ENCODE data around the gene MBNL3.
"Not testable (repeated sequence)": the region's sequence is repeated elsewhere in the genome, so short reads cannot be mapped to it uniquely, and the experiment has no call there.

The MBNL3 gene

GRCh38 chrX:132480581-132481203 is 8.1 kb downstream of the MBNL3 start:
- in situ Hi-C loops (cut with MboI; ENCODE audit: low sequenced_read_pairs), result no loop called here

GRCh38 chrX:132474544-132475248 is 14.1 kb downstream of the MBNL3 start:
- in situ Hi-C loops (cut with MboI; ENCODE audit: low sequenced_read_pairs), result no loop called here

GRCh38 chrX:132472397-132472796 is 16.4 kb downstream of the MBNL3 start:
- in situ Hi-C loops (cut with MboI; ENCODE audit: low sequenced_read_pairs), result no loop called here

GRCh38 chrX:132470831-132471230 is 18.0 kb downstream of the MBNL3 start:
- in situ Hi-C loops (cut with MboI; ENCODE audit: low sequenced_read_pairs), result no loop called here

- in situ Hi-C loops (cut with MboI; ENCODE audit: low sequenced_read_pairs), result no loop called here
Observed at GRCh38 chrX:132470179-132470578, 18.7 kb downstream of the MBNL3 start.

GRCh38 chrX:132468454-132468853 is 20.4 kb downstream of the MBNL3 start:
- in situ Hi-C loops (cut with MboI; ENCODE audit: low sequenced_read_pairs), result no loop called here

GRCh38 chrX:132467989-132468388 is 20.8 kb downstream of the MBNL3 start:
- in situ Hi-C loops (cut with MboI; ENCODE audit: low sequenced_read_pairs), result no loop called here

GRCh38 chrX:132467026-132467425 is 21.8 kb downstream of the MBNL3 start:
- in situ Hi-C loops (cut with MboI; ENCODE audit: low sequenced_read_pairs), result no loop called here

- in situ Hi-C loops (cut with MboI; ENCODE audit: low sequenced_read_pairs), result no loop called here
Observed at GRCh38 chrX:132463411-132463810, 25.4 kb downstream of the MBNL3 start.

GRCh38 chrX:132461886-132462285 is 27.0 kb downstream of the MBNL3 start:
- in situ Hi-C loops (cut with MboI; ENCODE audit: low sequenced_read_pairs), result no loop called here

- in situ Hi-C loops (cut with MboI; ENCODE audit: low sequenced_read_pairs), result no loop called here
Observed at GRCh38 chrX:132452911-132453550, 35.8 kb downstream of the MBNL3 start.

- in situ Hi-C loops (cut with MboI; ENCODE audit: low sequenced_read_pairs), result not testable (repeated sequence)
Observed at GRCh38 chrX:132445909-132446308, 42.9 kb downstream of the MBNL3 start.

GRCh38 chrX:132444936-132445335 is 43.9 kb downstream of the MBNL3 start:
- in situ Hi-C loops (cut with MboI; ENCODE audit: low sequenced_read_pairs), result no loop called here

GRCh38 chrX:132443196-132444135 is 45.4 kb downstream of the MBNL3 start:
- in situ Hi-C loops (cut with MboI; ENCODE audit: low sequenced_read_pairs), result no loop called here

- in situ Hi-C loops (cut with MboI; ENCODE audit: low sequenced_read_pairs), result no loop called here
Observed at GRCh38 chrX:132442691-132443090, 46.1 kb downstream of the MBNL3 start.

- in situ Hi-C loops (cut with MboI; ENCODE audit: low sequenced_read_pairs), result no loop called here
Observed at GRCh38 chrX:132435222-132435621, 53.6 kb downstream of the MBNL3 start.

- in situ Hi-C loops (cut with MboI; ENCODE audit: low sequenced_read_pairs), result no loop called here
Observed at GRCh38 chrX:132433551-132433950, 55.3 kb downstream of the MBNL3 start.

GRCh38 chrX:132433001-132433400 is 55.8 kb downstream of the MBNL3 start:
- in situ Hi-C loops (cut with MboI; ENCODE audit: low sequenced_read_pairs), result no loop called here

GRCh38 chrX:132428896-132429295 is 59.9 kb downstream of the MBNL3 start:
- in situ Hi-C loops (cut with MboI; ENCODE audit: low sequenced_read_pairs), result no loop called here

- in situ Hi-C loops (cut with MboI; ENCODE audit: low sequenced_read_pairs), result no loop called here
Observed at GRCh38 chrX:132426695-132427281, 62.0 kb downstream of the MBNL3 start.
